HG03575 (cell line): Measurements from ENCODE around the gene SUPT3H.

Source experiments
- ATAC-seq: cut with Tn5 transposase; IDR thresholded peaks from one replicate; pipeline ENCODE4 v1.9.1; 2021; ENCODE audit not compliant: unreplicated experiment, insufficient number of reproducible peaks, low FRiP score; ENCODE audit errors: extremely low read depth

Gene SUPT3H

GRCh38 chr6:44805238-44805846 is 572.4 kb downstream of the SUPT3H start:
- no peak for ATAC-seq

GRCh38 chr6:44804546-44805159 is 573.1 kb downstream of the SUPT3H start:
- no peak for ATAC-seq

GRCh38 chr6:44804016-44804415 is 573.7 kb downstream of the SUPT3H start:
- no peak for ATAC-seq

- no peak for ATAC-seq
Measured at GRCh38 chr6:44800784-44801592, 576.7 kb downstream of the SUPT3H start.

GRCh38 chr6:44800171-44800783 is 577.5 kb downstream of the SUPT3H start:
- no peak for ATAC-seq

- ATAC-seq = no peak
Measured at GRCh38 chr6:44797746-44798145, 580.0 kb downstream of the SUPT3H start.

- no peak for ATAC-seq
Measured at GRCh38 chr6:44795326-44795725, 582.4 kb downstream of the SUPT3H start.

- ATAC-seq = no peak
Measured at GRCh38 chr6:44789806-44790205, 587.9 kb downstream of the SUPT3H start.

- ATAC-seq = no peak
Measured at GRCh38 chr6:44789061-44789460, 588.7 kb downstream of the SUPT3H start.

- no peak for ATAC-seq
Measured at GRCh38 chr6:44788387-44788981, 589.2 kb downstream of the SUPT3H start.

GRCh38 chr6:44787254-44787834 is 590.4 kb downstream of the SUPT3H start:
- ATAC-seq = no peak

- no peak for ATAC-seq
Measured at GRCh38 chr6:44785130-44785529, 592.6 kb downstream of the SUPT3H start.

- ATAC-seq = no peak
Measured at GRCh38 chr6:44784195-44784594, 593.5 kb downstream of the SUPT3H start.

- no peak for ATAC-seq
Measured at GRCh38 chr6:44782892-44783291, 594.8 kb downstream of the SUPT3H start.

GRCh38 chr6:44781912-44782597 is 595.7 kb downstream of the SUPT3H start:
- ATAC-seq = no peak

- no peak for ATAC-seq
Measured at GRCh38 chr6:44780161-44780560, 597.6 kb downstream of the SUPT3H start.

- no peak for ATAC-seq
Measured at GRCh38 chr6:44779130-44779826, 598.5 kb downstream of the SUPT3H start.
